Gastrocnemius medialis (tissue), 4 donors: ENCODE data around the gene GRIN2A.

ENCODE experiments used
- CTCF ChIP-seq, 5 experiments: fragments of 450-650 bp in 3 of 5; fragments of 200-600 bp in 2 of 5; sonication (generic) in 2 of 5; IDR thresholded peaks in 4 of 5; conservative IDR thresholded peaks in 1 of 5; 1 replicate in 4 of 5; 2 replicates in 1 of 5; pipeline ENCODE4 v1.5.1; 2016 to 2019; ENCODE audit warnings: antibody characterized with exemption in 5 of 5, mild to moderate bottlenecking in 3 of 5, moderate library complexity in 3 of 5
- POLR2A ChIP-seq, 2 donors: fragments of 450-650 bp; IDR thresholded peaks; one replicate each; pipeline ENCODE4 v1.6.1; 2017; ENCODE audit warnings: antibody characterized with exemption in 2 of 2, mild to moderate bottlenecking in 2 of 2, moderate library complexity in 2 of 2

DNA sequence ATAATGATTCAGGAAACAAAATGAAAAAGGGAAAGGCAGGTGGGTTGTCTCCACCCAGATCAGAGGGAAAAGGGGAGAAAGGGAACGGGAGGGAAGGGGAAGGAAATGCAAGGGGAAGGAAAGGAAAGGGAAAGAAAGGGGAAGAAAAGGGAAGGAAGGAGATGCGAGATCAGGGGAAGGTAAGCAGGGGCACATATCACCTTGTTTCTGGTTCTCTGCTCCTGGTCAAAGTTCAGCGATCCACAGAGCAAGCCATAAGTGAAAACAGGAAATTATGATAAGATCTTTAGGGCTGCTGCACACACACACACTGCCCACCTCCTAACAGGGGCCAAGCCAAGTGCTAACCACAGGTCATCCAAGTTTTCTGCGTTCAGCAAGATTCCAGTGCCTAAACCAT lies 37.5 kb upstream of the GRIN2A start:
- TF ChIP-seq CTCF (IDR thresholded peaks at IDR 0.05 in 4 of 5, conservative IDR thresholded peaks at IDR 0.05 in 1 of 5) (no peak), POLR2A (IDR thresholded peaks at IDR 0.05) (no peak)
